Lung (tissue), 12 donors: ENCODE data around the gene TMEM203. TPM values are rescaled to one million over a fixed set of nuclear protein-coding genes. Genes with fewer than 3 reads are reported as not detected.

Experiments
- ATAC-seq: fragments of 200-7000 bp; cut with Tn5 transposase; one replicate; pipeline ENCODE4 v1.9.1; 2020; ENCODE audit warnings: moderate number of reproducible peaks; ENCODE audit not compliant: insufficient read depth, low FRiP score
- DNase-seq, 3 donors: peaks; one replicate each; pipeline ENCODE4 v3.0.0-alpha.2; 2013 to 2017
- H3K27ac ChIP-seq, 2 donors: one replicate each; pipeline ENCODE4 v1.5.1; 2013; ENCODE audit warnings: mild to moderate bottlenecking in 2 of 2, moderate library complexity in 2 of 2, control low read depth in 1 of 2, inconsistent platforms in 1 of 2, low read depth in 1 of 2, low read length in 1 of 2
- H3K27me3 ChIP-seq, 3 donors: one replicate each; pipeline ENCODE4 v1.5.1; 2013; ENCODE audit warnings: low read length in 2 of 3; ENCODE audit not compliant: control insufficient read depth in 3 of 3, insufficient read depth in 3 of 3
- H3K36me3 ChIP-seq, 4 donors: one replicate each; pipeline ENCODE4 v1.5.1; 2013; ENCODE audit warnings: low read length in 4 of 4, mild to moderate bottlenecking in 1 of 4, moderate library complexity in 1 of 4; ENCODE audit not compliant: control insufficient read depth in 4 of 4, insufficient read depth in 4 of 4
- H3K4me1 ChIP-seq, 5 donors: one replicate each; pipeline ENCODE4 v1.5.1; 2013; ENCODE audit warnings: low read length in 5 of 5, mild to moderate bottlenecking in 2 of 5, moderate library complexity in 1 of 5; ENCODE audit not compliant: control insufficient read depth in 5 of 5, insufficient read depth in 5 of 5
- H3K4me3 ChIP-seq: one replicate; pipeline ENCODE4 v1.5.1; 2013; ENCODE audit warnings: mild to moderate bottlenecking, control low read depth, moderate library complexity
- H3K9ac ChIP-seq, 2 donors: one replicate each; pipeline ENCODE4 v1.5.1; 2013; ENCODE audit warnings: low read length in 2 of 2, control low read depth in 1 of 2; ENCODE audit not compliant: insufficient read depth in 1 of 2
- H3K9me3 ChIP-seq, 4 donors: one replicate each; pipeline ENCODE4 v1.5.1; 2013; ENCODE audit warnings: low read length in 3 of 4, mild to moderate bottlenecking in 1 of 4, moderate library complexity in 1 of 4; ENCODE audit not compliant: control insufficient read depth in 4 of 4, insufficient read depth in 3 of 4
- WGBS, 2 donors: extraction: QIAGEN DNeasy Blood & Tissue Kit; methylation state at CpG; one replicate each; pipeline ENCODE4 v1.1.7; 2013; 5-methylcytosine and 5-hydroxymethylcytosine counted together
- polyA plus RNA-seq, 2 donors: library from polyadenylated mRNA; stranded (reverse); fragments of 200-250 nt; gene quantifications; one replicate each; pipeline ENCODE4 v1.2.1, GENCODE V29; 2013
- total RNA-seq, 2 donors: library from RNA; depleted of rRNA in 1 of 2; stranded (reverse); fragments of >200 nt in 1 of 2; gene quantifications; one replicate each; pipeline ENCODE4 v1.2.1, GENCODE V29; 2014 to 2021
- TF ChIP-seq, protein P1 (sequence below): IDR thresholded peaks from 2 replicates; pipeline ENCODE4 v1.5.1; 2012; ENCODE audit warnings: mild to moderate bottlenecking; ENCODE audit errors: control extremely low read depth, extremely low read depth
- donor health status: control.
- donor health status: control.
- donor health status: Bipolar disorder and iron deficiency.
- donor health status: healthy.
- donor health status: DM: yes; HTN: yes; CAD: no.

The TMEM203 gene
- total and polyA plus RNA-seq, 4 donors = 26.0 to 39.3 (median 33.8) TPM

DNA sequence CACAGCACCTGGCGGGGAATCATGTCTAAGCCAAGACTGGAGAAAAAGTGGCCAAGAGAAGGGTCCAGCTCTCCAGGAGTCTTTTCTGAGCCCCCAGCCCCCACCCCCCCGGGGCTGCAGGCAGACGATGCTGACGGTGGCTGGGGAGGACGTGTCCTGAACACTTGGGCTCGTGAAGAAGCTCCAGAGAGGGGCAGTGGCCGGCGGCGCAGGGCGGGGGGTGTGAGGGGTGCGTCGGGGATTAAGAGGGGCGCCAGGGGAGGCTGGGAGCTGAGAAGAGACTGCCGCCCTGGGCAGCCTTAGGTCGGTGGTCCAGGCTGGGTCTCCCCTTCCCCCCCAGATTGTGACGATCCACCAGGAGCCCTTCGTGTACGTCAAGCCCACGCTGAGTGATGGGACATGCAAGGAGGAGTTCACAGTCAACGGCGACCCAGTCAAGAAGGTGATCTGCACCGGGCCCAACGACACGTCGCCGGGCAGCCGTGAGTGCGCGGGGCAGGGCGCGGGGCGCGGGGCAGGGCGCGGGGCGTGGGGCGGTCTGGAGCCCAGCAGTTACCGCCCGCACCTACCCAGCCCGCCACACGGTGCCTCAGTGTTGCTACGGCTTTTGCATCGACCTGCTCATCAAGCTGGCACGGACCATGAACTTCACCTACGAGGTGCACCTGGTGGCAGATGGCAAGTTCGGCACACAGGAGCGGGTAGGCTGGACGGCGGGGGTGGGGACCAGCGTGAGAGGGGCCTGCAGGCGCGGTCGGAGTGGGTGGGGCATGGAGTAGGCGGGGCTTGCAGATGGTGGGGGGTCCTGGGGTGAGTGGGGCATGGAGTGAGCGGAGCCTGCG lies 44.5 kb downstream of the TMEM203 start:
- Histone ChIP-seq H3K27me3 (peaks cover 9 to 77% (median 39%) of the 10 kb centered on the region in 3 donors), H3K4me1 (peaks cover 0 to 7% (median 0%) of the 10 kb centered on the region in 5 donors), H3K9ac (no peak overlapping the region), H3K4me3 (no peak overlapping the region), H3K27ac (no peak overlapping the region), H3K36me3 (no peaks in the 10 kb centered on the region), H3K9me3 (peaks cover 0 to 3% (median 0%) of the 10 kb centered on the region in 4 donors)
- TF ChIP-seq, protein P1, sequence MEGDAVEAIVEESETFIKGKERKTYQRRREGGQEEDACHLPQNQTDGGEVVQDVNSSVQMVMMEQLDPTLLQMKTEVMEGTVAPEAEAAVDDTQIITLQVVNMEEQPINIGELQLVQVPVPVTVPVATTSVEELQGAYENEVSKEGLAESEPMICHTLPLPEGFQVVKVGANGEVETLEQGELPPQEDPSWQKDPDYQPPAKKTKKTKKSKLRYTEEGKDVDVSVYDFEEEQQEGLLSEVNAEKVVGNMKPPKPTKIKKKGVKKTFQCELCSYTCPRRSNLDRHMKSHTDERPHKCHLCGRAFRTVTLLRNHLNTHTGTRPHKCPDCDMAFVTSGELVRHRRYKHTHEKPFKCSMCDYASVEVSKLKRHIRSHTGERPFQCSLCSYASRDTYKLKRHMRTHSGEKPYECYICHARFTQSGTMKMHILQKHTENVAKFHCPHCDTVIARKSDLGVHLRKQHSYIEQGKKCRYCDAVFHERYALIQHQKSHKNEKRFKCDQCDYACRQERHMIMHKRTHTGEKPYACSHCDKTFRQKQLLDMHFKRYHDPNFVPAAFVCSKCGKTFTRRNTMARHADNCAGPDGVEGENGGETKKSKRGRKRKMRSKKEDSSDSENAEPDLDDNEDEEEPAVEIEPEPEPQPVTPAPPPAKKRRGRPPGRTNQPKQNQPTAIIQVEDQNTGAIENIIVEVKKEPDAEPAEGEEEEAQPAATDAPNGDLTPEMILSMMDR = no peak
- ATAC-seq = no peak
- no peak for DNase-seq
- WGBS, 2 donors = 24 to 34% methylated on average over 51 to 56 of the region's 56 CpGs

DNA sequence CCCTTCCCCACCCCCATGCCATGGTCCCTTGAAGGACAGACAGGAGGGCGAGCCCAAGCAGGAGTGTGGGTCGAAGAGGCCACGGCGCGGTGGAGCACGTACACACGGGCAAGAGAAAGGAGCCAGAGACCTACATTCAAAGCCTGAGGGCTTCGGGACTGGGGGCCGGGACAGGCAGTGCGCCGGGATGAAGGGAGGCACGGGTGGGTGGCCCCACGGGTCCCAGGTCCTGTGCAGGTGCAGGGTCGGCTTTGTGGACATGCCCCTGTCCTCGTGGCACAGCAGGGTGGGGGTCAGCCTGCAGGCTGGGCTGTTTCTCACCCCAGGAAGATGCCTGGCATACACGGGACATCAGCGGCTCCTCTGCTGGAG lies 45.4 kb downstream of the TMEM203 start:
- peaks cover 0 to 3% (median 0%) of the 10 kb centered on the region in 4 donors for H3K9me3 ChIP-seq
- peaks cover 3 to 74% (median 42%) of the 10 kb centered on the region in 3 donors for H3K27me3 ChIP-seq
- H3K4me3 ChIP-seq = no peak overlapping the region
- H3K36me3 ChIP-seq = no peaks in the 10 kb centered on the region
- 63 to 75% methylated on average over 17 of the region's 17 CpGs for WGBS, 2 donors
- no peak overlapping the region for H3K27ac ChIP-seq
- H3K4me1 ChIP-seq = peaks cover 0 to 7% (median 0%) of the 10 kb centered on the region in 5 donors
- no peak for DNase-seq
- TF ChIP-seq, protein P1 = no peak
- ATAC-seq = no peak
- H3K9ac ChIP-seq = no peak overlapping the region

DNA sequence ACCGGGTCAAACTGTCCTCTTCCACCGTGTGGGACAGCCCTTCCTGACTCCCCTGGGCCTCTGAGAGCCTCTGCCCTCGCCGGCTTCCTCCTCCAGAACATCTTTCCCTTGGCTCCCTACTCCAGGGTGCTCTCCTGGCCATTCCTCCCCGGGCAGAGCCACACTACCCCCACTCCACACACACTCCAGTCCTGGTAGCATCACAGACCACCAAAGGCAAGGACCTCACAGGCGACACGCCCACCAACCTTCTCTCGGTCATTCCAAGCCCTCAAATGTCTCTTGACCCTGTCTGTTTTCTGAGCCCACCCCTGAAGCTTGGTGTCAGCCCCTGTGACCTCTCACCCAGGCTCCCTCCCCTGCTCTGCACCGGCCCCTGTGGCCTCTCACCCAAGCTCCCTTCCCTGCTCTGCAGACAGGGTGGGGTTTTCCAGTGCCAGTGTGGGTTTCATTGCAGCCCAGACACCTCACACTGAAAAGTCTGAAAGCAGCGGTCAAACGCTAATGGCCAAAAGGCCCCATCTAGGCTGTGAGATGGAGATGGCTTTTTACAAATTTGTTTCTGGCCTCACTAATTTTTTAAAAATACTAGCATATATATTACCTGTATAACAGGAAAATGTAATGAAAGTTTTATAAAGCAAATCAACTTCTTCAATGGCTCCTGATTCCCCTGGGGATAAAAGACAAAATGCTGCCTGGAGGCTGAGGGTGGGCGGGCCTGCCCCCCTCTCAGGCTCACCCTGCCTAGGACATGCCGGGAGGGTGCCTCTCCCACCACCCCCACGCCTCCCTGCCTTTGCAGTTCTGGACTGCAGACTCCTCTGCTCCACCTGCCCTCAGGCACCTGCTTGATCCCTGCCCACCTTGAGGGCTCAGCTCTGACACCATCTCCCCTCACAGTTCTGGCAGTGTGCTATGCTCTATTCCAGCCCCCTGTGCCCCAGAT lies 46.1 kb downstream of the TMEM203 start:
- H3K9ac ChIP-seq = no peak overlapping the region
- H3K4me3 ChIP-seq = no peak overlapping the region
- DNase-seq (no peak), ATAC-seq (no peak)
- 35 to 41% methylated on average over 14 of the region's 14 CpGs for WGBS, 2 donors
- peaks cover 0 to 7% (median 0%) of the 10 kb centered on the region in 5 donors for H3K4me1 ChIP-seq
- peaks cover 3 to 76% (median 40%) of the 10 kb centered on the region in 3 donors for H3K27me3 ChIP-seq
- H3K36me3 ChIP-seq = no peaks in the 10 kb centered on the region
- H3K9me3 ChIP-seq = peaks cover 0 to 3% (median 0%) of the 10 kb centered on the region in 4 donors
- H3K27ac ChIP-seq = no peak overlapping the region
- TF ChIP-seq, protein P1 = no peak
